Limb (tissue), 2 donors: ENCODE measurements around the gene ENO3.

Experiments used
- DNase-seq, 2 donors: peaks; one replicate each; pipeline ENCODE4 v3.0.0-alpha.2; 2016; ENCODE audit errors: extremely low spot score in 2 of 2

Gene ENO3

DNA sequence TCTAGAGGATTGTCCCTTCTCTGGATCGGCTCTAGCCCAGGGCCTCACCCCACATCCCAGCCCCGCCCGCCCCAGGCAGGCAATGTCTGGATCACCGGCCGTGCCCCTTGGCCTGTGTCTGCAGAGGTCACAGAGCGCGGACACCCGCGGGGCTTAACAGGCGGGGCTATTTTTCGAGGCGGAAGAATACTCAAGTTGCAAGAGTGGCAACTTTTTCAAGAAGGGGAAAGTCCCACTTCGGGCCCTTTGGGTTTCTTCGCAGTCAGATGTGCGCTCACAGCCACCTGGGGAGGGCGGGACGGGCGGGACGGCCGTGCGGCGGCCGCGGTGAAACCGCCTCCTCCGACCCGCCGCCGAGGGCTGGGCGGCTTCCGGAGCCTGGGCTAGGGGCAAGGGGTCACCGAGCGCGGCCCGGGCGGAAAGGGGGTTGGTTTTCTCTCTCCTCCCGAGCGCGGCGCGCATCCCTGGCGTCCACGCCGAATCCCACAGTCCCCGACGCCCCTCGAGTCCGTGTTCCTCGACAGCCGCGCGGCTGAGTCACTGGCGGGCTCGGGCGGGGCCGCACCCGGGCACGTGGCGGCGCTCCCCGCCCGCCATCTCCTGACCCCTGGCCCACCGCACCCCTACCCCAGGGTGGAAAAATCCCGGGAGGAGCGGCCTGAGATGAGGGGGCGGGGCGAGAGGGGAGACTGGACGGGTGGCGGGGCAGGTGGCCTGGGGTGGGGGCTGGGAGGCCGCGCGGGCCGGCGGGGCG lies 1.4 kb upstream of the ENO3 start:
- peak in 1 of 2 donors; percentile 78 for DNase-seq

DNA sequence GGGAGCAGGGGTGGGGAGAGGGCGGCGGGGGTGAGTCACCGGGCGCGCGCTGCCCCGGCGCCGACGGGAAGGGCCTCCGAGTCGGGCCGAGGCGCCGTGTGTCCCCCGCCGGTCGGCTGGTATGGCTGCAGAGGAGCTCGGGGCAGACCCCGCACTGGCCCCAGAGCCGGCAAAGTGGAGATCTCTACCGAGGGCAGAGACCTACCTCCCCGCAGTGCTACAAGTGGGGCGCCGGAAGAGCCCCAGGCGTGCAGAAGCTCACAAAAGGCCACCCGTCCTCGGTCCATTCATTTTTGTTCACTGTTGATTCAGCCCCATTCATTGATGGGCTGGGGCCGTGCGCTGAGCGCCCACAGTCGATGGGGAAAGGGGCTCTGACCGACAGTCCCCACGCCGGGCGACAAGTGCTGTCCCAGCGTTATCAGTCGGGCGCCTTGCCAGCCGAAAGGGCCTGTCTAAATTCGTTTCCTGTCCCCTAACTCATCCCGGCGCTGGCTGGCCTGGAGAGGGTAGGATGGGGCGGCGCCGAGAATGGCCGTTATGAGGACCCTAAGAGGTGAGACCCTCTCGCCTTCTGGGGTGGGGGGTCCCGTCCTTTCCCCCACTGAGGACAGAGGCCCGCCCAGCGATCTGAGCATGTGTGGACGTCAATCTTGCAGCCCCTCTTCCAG lies 709 bp upstream of the ENO3 start:
- peak in 1 of 2 donors; percentile 61 for DNase-seq

- no peak for DNase-seq
Observed at GRCh38 chr17:4951486-4951885, 567 bp downstream of the ENO3 start.

DNA sequence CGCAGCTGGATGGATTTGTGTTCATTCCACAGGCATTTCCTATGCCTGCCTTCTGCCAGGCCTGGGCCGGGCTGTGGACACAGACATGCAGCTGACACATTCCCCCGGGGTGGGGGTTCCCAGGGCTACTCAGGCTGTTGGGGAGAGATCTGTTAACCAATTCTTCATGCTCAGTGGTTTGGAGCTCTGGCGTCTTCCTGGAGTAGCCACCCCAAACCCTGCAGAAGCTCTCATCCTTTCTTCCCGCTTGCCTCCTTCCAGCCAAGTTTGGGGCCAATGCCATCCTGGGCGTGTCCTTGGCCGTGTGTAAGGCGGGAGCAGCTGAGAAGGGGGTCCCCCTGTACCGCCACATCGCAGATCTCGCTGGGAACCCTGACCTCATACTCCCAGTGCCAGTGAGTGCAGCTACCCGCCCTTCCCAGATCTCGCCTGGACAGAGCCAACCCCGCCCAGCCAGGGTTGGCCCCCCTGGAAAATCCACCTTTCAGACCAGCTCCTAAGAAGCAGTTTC lies 2.6 kb downstream of the ENO3 start:
- no peak for DNase-seq

DNA sequence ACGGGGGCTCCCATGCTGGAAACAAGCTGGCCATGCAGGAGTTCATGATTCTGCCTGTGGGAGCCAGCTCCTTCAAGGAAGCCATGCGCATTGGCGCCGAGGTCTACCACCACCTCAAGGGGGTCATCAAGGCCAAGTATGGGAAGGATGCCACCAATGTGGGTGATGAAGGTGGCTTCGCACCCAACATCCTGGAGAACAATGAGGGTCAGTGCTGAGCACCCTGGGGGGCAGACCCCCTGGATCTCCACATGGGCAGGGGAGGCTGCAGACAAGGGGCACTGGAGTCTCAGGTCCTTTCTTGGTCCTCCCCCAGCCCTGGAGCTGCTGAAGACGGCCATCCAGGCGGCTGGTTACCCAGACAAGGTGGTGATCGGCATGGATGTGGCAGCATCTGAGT lies 4.2 kb downstream of the ENO3 start:
- no peak for DNase-seq

- no peak for DNase-seq
Observed at GRCh38 chr17:4956493-4957061, 5.7 kb downstream of the ENO3 start.

DNA sequence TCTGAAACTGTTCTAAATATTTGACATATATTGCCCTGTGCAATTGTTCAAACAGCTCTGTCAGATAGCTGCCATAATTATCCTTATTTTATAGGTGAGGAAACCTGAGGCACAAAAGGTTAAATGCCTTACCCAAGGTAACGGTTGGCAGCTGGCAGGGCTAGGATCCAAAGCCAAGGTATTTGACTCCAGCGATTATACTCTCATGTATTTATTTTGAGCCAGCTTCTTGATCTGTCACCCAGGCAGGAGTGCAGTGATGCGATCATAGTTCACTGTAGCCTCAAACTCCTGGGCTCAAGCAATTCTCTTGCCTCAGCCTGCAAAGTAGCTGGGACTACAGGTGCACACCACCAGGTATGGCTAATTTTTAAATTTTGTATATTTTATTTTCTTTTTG lies 7.2 kb downstream of the ENO3 start:
- no peak for DNase-seq

DNA sequence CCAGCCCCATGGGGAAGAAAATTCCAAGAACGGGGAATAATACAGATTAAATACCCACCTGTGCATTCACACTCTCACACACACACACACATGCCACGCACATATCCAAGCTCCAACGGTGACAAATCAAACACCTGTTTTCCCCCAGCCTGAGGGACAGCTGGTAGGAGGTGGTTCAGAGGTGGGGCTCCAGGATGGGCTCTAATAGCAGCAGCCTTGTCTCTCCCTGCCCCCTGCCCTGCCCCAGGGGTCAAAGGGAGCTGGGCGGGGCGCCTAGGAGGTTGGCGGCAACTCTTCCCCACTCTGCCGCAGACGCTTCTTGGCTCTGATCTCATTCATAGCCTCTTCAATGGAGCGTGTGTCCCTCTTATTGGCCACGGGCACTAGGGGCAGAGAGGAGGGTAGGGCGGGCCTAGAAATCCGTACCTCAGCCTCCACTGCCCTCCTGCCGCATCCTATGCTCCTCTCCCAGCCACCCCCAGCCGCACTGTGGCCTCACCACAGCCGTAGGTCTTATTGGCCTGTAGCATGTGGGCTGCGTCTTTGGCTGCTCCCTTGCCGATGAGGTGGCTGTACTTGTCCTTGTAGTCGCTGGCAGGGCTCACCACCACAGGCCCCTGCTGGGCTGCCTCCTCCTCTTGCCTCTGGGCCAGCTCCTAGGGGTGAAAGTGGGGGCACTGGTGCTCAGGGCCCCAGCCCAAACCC lies 8.5 kb downstream of the ENO3 start:
- DNase-seq: no peak

GRCh38 chr17:4960279-4960922 lies 9.5 kb downstream of the ENO3 start:
- DNase-seq: no peak

- no peak for DNase-seq
Observed at GRCh38 chr17:4965311-4965986, 14.5 kb downstream of the ENO3 start.

DNA sequence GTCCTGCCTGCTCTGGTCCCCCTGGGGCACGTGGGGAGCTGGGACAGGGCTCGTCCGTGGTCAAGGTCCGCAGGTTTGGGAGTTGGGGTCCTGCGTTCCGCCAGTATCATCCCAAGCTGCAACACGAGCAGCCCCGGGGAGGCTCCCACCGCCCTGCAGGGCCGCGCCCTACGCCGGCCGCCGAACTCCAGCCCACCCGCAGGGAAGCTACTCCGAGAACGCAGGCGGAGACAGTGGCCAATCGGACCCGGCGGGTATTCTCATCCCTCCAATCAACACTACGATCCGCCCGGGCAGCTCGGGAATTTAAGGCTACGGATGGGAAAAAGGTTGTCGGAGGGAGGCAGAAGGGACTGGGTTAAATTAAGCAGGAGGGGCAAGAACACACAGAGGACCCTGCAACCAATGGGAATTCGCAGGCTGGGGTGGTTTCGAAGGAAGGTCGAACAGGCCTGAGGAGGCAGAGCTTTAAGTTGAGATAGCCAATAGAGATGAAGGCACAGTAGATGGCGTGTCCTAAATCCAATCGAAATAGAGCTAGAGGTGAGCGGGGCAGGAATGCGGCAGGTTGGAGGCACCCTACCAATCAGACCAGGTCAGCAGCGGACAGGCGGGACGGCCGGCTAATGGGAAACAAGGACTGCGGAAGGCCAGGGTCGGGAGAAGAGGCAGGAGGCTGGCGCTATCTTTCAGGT lies 16.1 kb downstream of the ENO3 start:
- DNase-seq: peak; percentile 96 to 100

- peak; percentile 96 to 99 for DNase-seq
Observed at GRCh38 chr17:4967539-4968485, 16.9 kb downstream of the ENO3 start, which contains the start of gene SPAG7. SPAG7 (minus strand) TSS chr17:4967817; CDS start chr17:4967804, 13 bp downstream.

DNA sequence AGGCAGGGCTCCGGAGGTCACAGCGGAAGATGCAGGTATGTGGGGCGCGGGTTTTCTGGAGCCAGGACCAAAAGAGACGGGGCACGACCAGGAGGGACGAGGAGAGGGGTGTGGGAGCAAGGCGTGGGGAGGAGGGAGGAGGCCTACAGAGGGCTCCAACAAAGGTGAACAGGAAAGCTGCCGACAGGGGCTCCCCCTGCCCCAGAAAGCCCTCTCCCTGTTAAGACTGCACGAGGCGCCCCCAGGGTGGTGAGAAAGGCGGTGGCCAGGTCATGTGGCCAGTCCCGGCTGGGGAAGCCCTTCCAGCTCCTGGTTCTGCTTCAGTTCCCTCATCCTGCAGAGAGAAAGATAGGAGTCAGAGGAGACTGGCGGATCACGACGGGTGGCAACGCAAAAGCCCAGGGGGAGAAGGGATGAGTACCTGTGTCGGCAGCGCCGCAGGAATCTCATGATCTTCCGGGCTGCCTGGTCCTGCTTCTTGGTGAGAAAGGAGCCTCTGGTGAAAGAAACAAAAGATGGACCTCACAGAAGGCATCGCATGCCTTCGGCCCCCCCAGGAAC lies 17.6 kb downstream of the ENO3 start:
- no peak for DNase-seq

DNA sequence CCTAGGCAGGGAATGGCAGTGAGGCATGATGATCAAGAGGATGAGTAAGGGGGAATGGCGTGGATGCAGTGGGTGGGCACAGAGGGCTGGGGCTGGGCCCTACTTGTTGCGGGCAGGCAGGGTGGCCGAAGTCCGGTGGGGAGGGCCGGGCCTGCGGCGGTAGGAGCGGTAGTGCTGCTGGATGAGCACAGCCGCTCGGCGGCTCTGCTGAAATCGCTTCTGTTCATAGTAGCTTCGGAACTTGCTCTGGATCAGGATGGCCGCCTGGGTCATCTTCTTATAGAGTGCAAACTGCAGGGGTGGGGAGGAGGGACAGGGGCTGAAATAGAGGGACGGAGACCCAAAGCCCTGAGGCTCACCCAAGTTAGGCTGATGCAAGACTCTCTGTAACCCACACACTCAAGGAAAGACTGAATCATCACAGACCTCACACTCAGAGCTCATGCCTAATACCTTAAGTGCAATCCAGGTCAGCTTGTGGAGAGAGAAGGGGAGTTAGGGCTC lies 18.2 kb downstream of the ENO3 start:
- DNase-seq: peak in 1 of 2 donors; percentile 38

- no peak for DNase-seq
Observed at GRCh38 chr17:4969551-4970173, 18.7 kb downstream of the ENO3 start.

GRCh38 chr17:4970273-4970672 lies 19.4 kb downstream of the ENO3 start:
- DNase-seq: no peak

DNA sequence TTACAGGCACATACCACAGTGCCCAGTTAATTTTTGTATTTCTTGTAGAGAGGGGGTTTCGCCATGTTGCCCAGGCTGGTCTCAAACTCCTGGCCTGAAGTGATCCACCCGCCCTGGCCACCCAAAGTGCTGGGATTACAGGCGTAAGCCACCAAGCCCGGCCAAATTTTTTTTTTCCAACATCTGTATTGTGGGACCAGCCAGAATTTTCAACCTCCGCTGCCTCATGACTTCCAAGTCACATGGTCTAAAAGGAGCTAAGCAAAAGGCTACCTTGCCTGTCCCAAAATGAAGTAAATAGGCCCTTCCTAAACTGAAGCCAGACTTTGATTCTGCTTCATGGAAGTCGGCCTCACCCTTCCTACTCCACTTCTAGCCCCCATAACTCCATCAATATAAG lies 20.9 kb downstream of the ENO3 start:
- no peak for DNase-seq

DNA sequence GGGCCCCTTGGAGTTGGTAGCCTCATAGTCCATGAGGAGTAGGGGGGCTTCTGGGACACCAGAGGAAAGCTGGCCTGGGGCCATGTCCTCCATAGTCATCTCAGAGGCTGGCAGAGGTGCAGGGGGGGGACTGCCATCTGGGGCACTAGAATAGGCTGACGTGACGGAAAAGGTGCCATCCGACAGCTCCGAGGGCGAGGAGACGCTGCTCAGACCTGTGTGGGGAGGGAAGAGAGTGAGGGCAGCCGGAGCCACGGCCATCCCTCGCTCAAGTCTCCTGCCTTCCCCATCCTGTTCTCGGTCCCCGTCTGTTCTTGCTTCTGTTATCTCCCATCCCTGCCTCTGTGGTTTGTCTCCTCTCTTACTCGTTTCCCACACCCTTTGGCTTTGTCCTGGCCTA lies 21.4 kb downstream of the ENO3 start:
- no peak for DNase-seq
